Activated T-helper 1 cell treated with anti-CD3 and anti-CD28 coated beads, Interleukin-12 subunit alpha, Interleukin-12 subunit beta, Interleukin-2, Interleukin-4 antibody, amounts not matched to agents 30 ng/mL and 10 ng/mL and 1 ng/mL, durations not matched to agents 14 hours and 24 hours and 36 hours (primary cell): ENCODE data around the gene NPPA. TPM values are rescaled to one million over a fixed set of nuclear protein-coding genes. Genes with fewer than 3 reads are reported as not detected.
"Not testable (repeated sequence)": the region's sequence is repeated elsewhere in the genome, so short reads cannot be mapped to it uniquely, and the experiment has no call there.

ENCODE experiments used
- DNase-seq: peaks from one replicate; pipeline ENCODE4 v3.0.0; 2021; ENCODE audit warnings: low spot score
- H3K27ac Mint-ChIP-seq: one replicate; pipeline ENCODE4 v1.8.0; 2021; ENCODE audit warnings: mild to moderate bottlenecking, mixed read lengths
- H3K27me3 Mint-ChIP-seq: one replicate; pipeline ENCODE4 v1.8.0; 2022; ENCODE audit warnings: mild to moderate bottlenecking, moderate library complexity, mixed read lengths; ENCODE audit not compliant: insufficient read depth
- H3K36me3 Mint-ChIP-seq: one replicate; pipeline ENCODE4 v1.8.0; 2021; ENCODE audit warnings: low read depth, mixed read lengths
- H3K4me1 Mint-ChIP-seq: one replicate; pipeline ENCODE4 v1.8.0; 2021; ENCODE audit warnings: low read depth, mixed read lengths
- H3K4me3 Mint-ChIP-seq: one replicate; pipeline ENCODE4 v1.8.0; 2021; ENCODE audit warnings: mild to moderate bottlenecking, moderate library complexity, mixed read lengths
- H3K9me3 Mint-ChIP-seq: one replicate; pipeline ENCODE4 v1.8.0; 2021; ENCODE audit warnings: mixed read lengths
- intact Hi-C: fragments of 100-400 bp; cut with micrococcal nuclease; formaldehyde crosslinking; loops from one replicate; pipeline ENCODE4 v1.15.1; 2024
- total RNA-seq: library from RNA; stranded (reverse); gene quantifications from 2 replicates; pipeline ENCODE4 v1.2.3, GENCODE V29; 2022

The NPPA gene
- not detected in 2 replicates for total RNA-seq

DNA sequence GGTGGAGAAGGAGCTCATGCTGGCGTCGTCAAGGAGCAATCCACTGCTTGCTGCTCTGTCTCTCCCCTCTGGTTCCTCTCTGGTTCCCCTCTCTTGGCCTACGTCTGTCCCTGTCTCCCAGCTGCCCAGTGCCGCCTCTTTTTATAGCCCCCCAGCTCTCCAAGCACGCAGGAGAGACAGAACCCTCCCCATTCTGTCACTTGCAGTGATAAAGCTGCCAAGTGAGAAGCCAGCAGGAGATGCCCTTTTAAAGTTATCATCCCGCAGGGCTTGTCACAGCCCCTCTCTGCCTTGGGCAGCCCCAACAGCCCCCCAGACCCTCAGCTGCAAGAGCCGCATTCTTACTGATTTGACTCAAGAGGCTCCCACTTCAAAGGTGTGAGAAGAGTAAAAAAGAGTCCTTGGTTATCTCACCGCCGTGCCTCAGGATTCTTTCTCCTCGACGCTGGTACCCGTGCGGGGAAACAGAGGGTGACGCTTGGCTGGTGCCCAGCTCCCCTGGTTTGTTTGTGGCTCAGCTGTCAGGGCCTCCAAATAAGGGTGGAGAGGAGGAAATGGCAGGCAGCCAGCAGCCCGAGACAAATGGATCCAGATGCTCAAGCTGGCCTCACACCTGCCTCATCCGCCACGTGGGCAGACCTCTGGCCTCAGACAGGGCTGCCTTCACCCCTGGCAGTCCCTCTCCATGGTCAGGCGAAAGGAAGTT lies at the start of gene NPPA:
NPPA (minus strand) TSS at position 117 of the 706 bp plus-strand sequence; CDS start at position 18, 99 bp downstream.
- peaks cover 4% of the 10 kb centered on the region for H3K4me1 Mint-ChIP-seq
- no peaks in the 10 kb centered on the region for H3K9me3 Mint-ChIP-seq
- intact Hi-C loops = no loop called here
- peaks cover 6% of the 10 kb centered on the region for H3K27me3 Mint-ChIP-seq
- H3K27ac Mint-ChIP-seq = no peak within 1 kb of the TSS
- peaks cover 10% of the 10 kb centered on the region for H3K36me3 Mint-ChIP-seq
- H3K4me3 Mint-ChIP-seq = no peak within 1 kb of the TSS
- DNase-seq = no peak

- intact Hi-C loops = loop anchor here (1.0 kb wide), 1 partner anchor 56 kb away; no protein-coding TSS in a partner anchor
- not testable (repeated sequence) for H3K9me3 Mint-ChIP-seq, H3K36me3 Mint-ChIP-seq, DNase-seq, H3K4me3 Mint-ChIP-seq, H3K4me1 Mint-ChIP-seq, H3K27ac Mint-ChIP-seq
- peaks cover 38% of the 10 kb centered on the region for H3K27me3 Mint-ChIP-seq
These were observed 46.9 kb upstream of the NPPA start for GRCh38 chr1:11894501-11894900.

DNA sequence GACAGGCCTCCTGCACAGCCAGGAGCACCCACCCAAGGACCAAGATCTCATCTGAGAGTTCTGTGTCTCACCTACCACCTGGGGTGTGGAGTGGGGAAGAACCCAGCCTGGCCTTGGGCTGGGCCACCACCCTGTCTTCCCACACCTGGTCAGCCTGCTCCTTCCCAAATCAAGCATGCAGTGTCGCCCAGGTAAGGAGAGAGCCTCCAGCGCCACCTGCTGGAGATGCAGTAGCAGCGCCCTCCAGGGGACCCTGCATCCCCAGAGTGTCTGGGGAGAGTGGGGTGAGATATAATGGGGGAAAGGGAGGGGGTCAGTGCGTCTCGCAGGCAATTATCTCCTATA lies 46.3 kb upstream of the NPPA start:
- no peak overlapping the region for H3K4me3 Mint-ChIP-seq
- no peak overlapping the region for H3K27ac Mint-ChIP-seq
- intact Hi-C loops = loop anchor here (1.0 kb wide), 1 partner anchor 56 kb away; no protein-coding TSS in a partner anchor

GRCh38 chr1:11891433-11892186 lies 44.0 kb upstream of the NPPA start:
- DNase-seq = no peak
- Mint-ChIP-seq H3K4me1 (no peaks in the 10 kb centered on the region), H3K27me3 (peaks cover 17% of the 10 kb centered on the region), H3K36me3 (no peaks in the 10 kb centered on the region), H3K27ac (no peak overlapping the region), H3K4me3 (no peak overlapping the region), H3K9me3 (no peaks in the 10 kb centered on the region)
- intact Hi-C loops = no loop called here

More for the DNA sequence above, 46.3 kb upstream of the NPPA start:
- H3K27me3 Mint-ChIP-seq = peaks cover 32% of the 10 kb centered on the region
- peak; percentile 52 for DNase-seq
- H3K36me3 Mint-ChIP-seq = no peaks in the 10 kb centered on the region
- no peaks in the 10 kb centered on the region for H3K4me1 Mint-ChIP-seq
- no peaks in the 10 kb centered on the region for H3K9me3 Mint-ChIP-seq

DNA sequence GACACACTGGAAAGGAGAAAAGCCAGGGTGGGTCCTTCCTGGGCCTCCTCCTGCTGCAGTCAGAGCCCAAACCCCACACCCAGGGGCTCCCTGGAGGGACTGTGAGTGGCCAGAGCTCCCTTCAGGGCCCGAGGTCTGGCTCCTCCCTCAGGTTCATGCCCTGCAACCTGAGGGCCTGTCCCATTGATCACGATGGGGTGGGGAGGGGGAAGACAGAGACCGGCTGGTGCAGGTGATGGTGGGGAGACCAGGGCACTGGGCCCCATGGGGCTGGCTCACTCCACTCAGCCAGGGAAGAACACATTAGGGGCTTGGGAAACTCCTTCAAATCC lies 41.3 kb upstream of the NPPA start:
- Mint-ChIP-seq H3K9me3 (no peaks in the 10 kb centered on the region), H3K36me3 (no peaks in the 10 kb centered on the region), H3K4me3 (no peak overlapping the region), H3K27me3 (peaks cover 6% of the 10 kb centered on the region), H3K27ac (no peak overlapping the region), H3K4me1 (no peaks in the 10 kb centered on the region)
- no peak for DNase-seq
- intact Hi-C loops = no loop called here

- Mint-ChIP-seq H3K4me1 (no peaks in the 10 kb centered on the region), H3K27me3 (peaks cover 5% of the 10 kb centered on the region), H3K4me3 (no peak overlapping the region), H3K9me3 (no peaks in the 10 kb centered on the region), H3K27ac (no peak overlapping the region), H3K36me3 (no peaks in the 10 kb centered on the region)
- no peak for DNase-seq
- intact Hi-C loops = no loop called here
These were observed 40.8 kb upstream of the NPPA start for GRCh38 chr1:11888206-11888876.

GRCh38 chr1:11887666-11888007 lies 40.1 kb upstream of the NPPA start:
- DNase-seq = no peak
- intact Hi-C loops = no loop called here
- Mint-ChIP-seq H3K4me1 (no peaks in the 10 kb centered on the region), H3K9me3 (no peaks in the 10 kb centered on the region), H3K27ac (no peak overlapping the region), H3K4me3 (no peak overlapping the region), H3K27me3 (no peaks in the 10 kb centered on the region), H3K36me3 (no peaks in the 10 kb centered on the region)

GRCh38 chr1:11886986-11887665 lies 39.5 kb upstream of the NPPA start:
- Mint-ChIP-seq H3K36me3 (no peaks in the 10 kb centered on the region), H3K4me3 (no peak overlapping the region), H3K27me3 (no peaks in the 10 kb centered on the region), H3K9me3 (no peaks in the 10 kb centered on the region), H3K4me1 (no peaks in the 10 kb centered on the region), H3K27ac (no peak overlapping the region)
- no peak for DNase-seq
- intact Hi-C loops = no loop called here

DNA sequence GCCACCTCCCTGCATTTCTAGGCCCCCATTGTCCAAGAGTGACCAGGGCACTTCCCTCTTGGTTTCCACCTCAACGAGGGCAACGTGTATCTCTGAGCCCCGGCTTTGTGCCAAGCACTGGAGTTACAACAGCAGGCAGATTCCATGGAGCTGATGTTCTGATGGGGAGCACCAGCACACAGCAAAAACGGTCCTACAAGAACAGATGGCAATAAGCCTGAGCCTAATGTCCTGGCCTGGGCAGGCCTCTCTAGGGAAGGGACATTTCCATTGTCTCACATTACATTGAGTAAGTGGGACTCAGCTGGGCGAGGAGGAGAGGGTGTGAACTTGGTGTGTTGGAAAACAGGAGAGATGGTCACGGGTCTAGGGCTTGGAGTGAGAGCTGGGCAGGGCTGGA lies 38.3 kb upstream of the NPPA start:
- intact Hi-C loops = no loop called here
- no peak for DNase-seq
- H3K4me1 Mint-ChIP-seq = no peaks in the 10 kb centered on the region
- H3K4me3 Mint-ChIP-seq = no peak overlapping the region
- H3K27me3 Mint-ChIP-seq = no peaks in the 10 kb centered on the region
- H3K9me3 Mint-ChIP-seq = no peaks in the 10 kb centered on the region
- H3K27ac Mint-ChIP-seq = no peak overlapping the region
- no peaks in the 10 kb centered on the region for H3K36me3 Mint-ChIP-seq

- no peak overlapping the region for H3K4me3 Mint-ChIP-seq
- no peaks in the 10 kb centered on the region for H3K4me1 Mint-ChIP-seq
- no peak for DNase-seq
- intact Hi-C loops = no loop called here
- H3K27me3 Mint-ChIP-seq = no peaks in the 10 kb centered on the region
- no peak overlapping the region for H3K27ac Mint-ChIP-seq
- H3K9me3 Mint-ChIP-seq = no peaks in the 10 kb centered on the region
- no peaks in the 10 kb centered on the region for H3K36me3 Mint-ChIP-seq
These were observed 35.4 kb upstream of the NPPA start for GRCh38 chr1:11882814-11883538.

GRCh38 chr1:11881749-11882441 lies 34.3 kb upstream of the NPPA start:
- no peak overlapping the region for H3K27ac Mint-ChIP-seq
- no peak overlapping the region for H3K4me3 Mint-ChIP-seq
- H3K27me3 Mint-ChIP-seq = peaks cover 5% of the 10 kb centered on the region
- no peaks in the 10 kb centered on the region for H3K9me3 Mint-ChIP-seq
- DNase-seq = no peak
- H3K4me1 Mint-ChIP-seq = no peaks in the 10 kb centered on the region
- intact Hi-C loops = no loop called here
- no peaks in the 10 kb centered on the region for H3K36me3 Mint-ChIP-seq
